Caco-2 (cell line): ENCODE data around the gene OTOS. TPM values are rescaled to one million over a fixed set of nuclear protein-coding genes. Genes with fewer than 3 reads are reported as not detected.

Experiments
- BruUV-seq: library from RNA; stranded (reverse); fragments of 400-500 nt; replicated peaks from 2 replicates; lab custom pipeline; 2021; lab: Mats Ljungman, UMichigan
- CTCF ChIA-PET: fragments of 300-600 bp; sonication (Branson Sonifier 250); formaldehyde crosslinking; loops from one replicate; lab custom pipeline; 2022; ENCODE audit warnings: antibody characterized with exemption; lab: Charles Lee
- POLR2A ChIA-PET: fragments of 300-600 bp; sonication (Branson Sonifier 250); formaldehyde crosslinking; loops from one replicate; lab custom pipeline; 2022; ENCODE audit warnings: antibody characterized with exemption; lab: Charles Lee
- DNase-seq, 2 experiments: peaks; one replicate each; pipeline versions ENCODE4 v3.0.0 to v3.0.0-alpha.2; 2020 to 2022
- H3K27me3 ChIP-seq: replicated peaks from 2 replicates; pipeline ENCODE4 v1.6.0; 2011; ENCODE audit warnings: low read length; ENCODE audit not compliant: control insufficient read depth, insufficient read depth
- H3K36me3 ChIP-seq: 2 replicates; pipeline ENCODE4 v1.5.1; 2011; ENCODE audit warnings: low read length; ENCODE audit not compliant: control insufficient read depth, insufficient read depth
- H3K4me1 ChIP-seq: fragments of 250-450 bp; sonication (Bioruptor Pico); 2 replicates; pipeline ENCODE4 v1.5.1; 2020; ENCODE audit warnings: mild to moderate bottlenecking
- H3K4me3 ChIP-seq: 2 replicates; pipeline ENCODE4 v1.5.1; 2011; ENCODE audit warnings: low read depth, mild to moderate bottlenecking, control low read depth, low read length
- H3K9me3 ChIP-seq: fragments of 250-450 bp; sonication (Bioruptor Pico); 2 replicates; pipeline ENCODE4 v1.5.1; 2020; ENCODE audit warnings: mild to moderate bottlenecking, moderate library complexity
- H3K27ac Mint-ChIP-seq: one replicate; pipeline ENCODE4 v1.8.0; 2022; ENCODE audit warnings: mixed read lengths; ENCODE audit not compliant: unreplicated experiment
- H3K27me3 Mint-ChIP-seq: one replicate; pipeline ENCODE4 v1.8.0; 2022; ENCODE audit warnings: mixed read lengths; ENCODE audit not compliant: insufficient read depth, unreplicated experiment
- H3K36me3 Mint-ChIP-seq: one replicate; pipeline ENCODE4 v1.8.0; 2022; ENCODE audit warnings: mild to moderate bottlenecking, mixed read lengths; ENCODE audit not compliant: insufficient read depth, unreplicated experiment
- H3K4me1 Mint-ChIP-seq: one replicate; pipeline ENCODE4 v1.8.0; 2022; ENCODE audit warnings: low read depth, mixed read lengths; ENCODE audit not compliant: unreplicated experiment
- H3K4me3 Mint-ChIP-seq: one replicate; pipeline ENCODE4 v1.8.0; 2022; ENCODE audit warnings: mild to moderate bottlenecking, moderate library complexity, mixed read lengths; ENCODE audit not compliant: unreplicated experiment
- H3K9me3 Mint-ChIP-seq: one replicate; pipeline ENCODE4 v1.8.0; 2022; ENCODE audit warnings: mixed read lengths; ENCODE audit not compliant: unreplicated experiment
- intact Hi-C: fragments of 100-400 bp; cut with micrococcal nuclease; formaldehyde crosslinking; loops from one replicate; pipeline ENCODE4 v1.10.0; 2022; ENCODE audit not compliant: unreplicated experiment
- total RNA-seq: library from RNA; stranded (reverse); gene quantifications from 2 replicates; pipeline ENCODE4 v1.2.3, GENCODE V29; 2022
- TF ChIP-seq, protein P1 (sequence below), 2 experiments: fragments of 200-600 bp in 1 of 2; IDR thresholded peaks; 1 replicate in 1 of 2; 2 replicates in 1 of 2; pipeline versions ENCODE4 v1.5.1 to v1.8.0; 2011 to 2022; ENCODE audit warnings: antibody characterized with exemption in 1 of 2, control low read depth in 1 of 2, inconsistent platforms in 1 of 2, low read depth in 1 of 2, low read length in 1 of 2, mild to moderate bottlenecking in 1 of 2, moderate library complexity in 1 of 2; ENCODE audit not compliant: insufficient read depth in 1 of 2, severe bottlenecking in 1 of 2, unreplicated experiment in 1 of 2

OTOS gene
- total RNA-seq, 1 experiment from 2014 or later, result not detected

DNA sequence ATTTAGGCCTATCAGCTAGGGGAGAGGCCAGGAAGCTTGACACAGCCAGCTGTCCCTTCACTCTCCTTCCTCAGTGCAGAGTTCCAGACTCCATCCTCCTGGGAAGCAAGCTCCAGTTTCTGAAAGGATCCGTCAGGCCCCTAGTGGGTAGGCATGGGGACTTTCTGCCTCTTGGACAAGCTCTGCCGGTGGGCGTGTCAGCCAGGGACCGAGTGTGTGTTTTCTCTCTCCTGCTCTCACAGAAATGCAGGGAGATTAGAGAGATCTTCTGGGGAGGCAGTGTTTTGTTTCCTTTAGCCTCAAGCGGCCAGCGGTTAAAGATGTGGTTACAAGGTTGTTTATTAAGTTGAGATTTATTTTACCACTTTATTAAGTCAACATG is 29.9 kb upstream of the OTOS start:
- Histone ChIP-seq H3K4me3 (no peak overlapping the region), H3K27me3 (no peaks in the 10 kb centered on the region), H3K36me3 (no peaks in the 10 kb centered on the region), H3K9me3 (no peaks in the 10 kb centered on the region), H3K4me1 (no peaks in the 10 kb centered on the region)
- TF ChIP-seq, protein P1, sequence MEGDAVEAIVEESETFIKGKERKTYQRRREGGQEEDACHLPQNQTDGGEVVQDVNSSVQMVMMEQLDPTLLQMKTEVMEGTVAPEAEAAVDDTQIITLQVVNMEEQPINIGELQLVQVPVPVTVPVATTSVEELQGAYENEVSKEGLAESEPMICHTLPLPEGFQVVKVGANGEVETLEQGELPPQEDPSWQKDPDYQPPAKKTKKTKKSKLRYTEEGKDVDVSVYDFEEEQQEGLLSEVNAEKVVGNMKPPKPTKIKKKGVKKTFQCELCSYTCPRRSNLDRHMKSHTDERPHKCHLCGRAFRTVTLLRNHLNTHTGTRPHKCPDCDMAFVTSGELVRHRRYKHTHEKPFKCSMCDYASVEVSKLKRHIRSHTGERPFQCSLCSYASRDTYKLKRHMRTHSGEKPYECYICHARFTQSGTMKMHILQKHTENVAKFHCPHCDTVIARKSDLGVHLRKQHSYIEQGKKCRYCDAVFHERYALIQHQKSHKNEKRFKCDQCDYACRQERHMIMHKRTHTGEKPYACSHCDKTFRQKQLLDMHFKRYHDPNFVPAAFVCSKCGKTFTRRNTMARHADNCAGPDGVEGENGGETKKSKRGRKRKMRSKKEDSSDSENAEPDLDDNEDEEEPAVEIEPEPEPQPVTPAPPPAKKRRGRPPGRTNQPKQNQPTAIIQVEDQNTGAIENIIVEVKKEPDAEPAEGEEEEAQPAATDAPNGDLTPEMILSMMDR (IDR thresholded peaks at IDR 0.05; ENCODE audit: insufficient read depth in 1 of 2, low read depth in 1 of 2, low read length in 1 of 2, severe bottlenecking in 1 of 2, unreplicated experiment in 1 of 2), result no peak
- peaks cover 19% of the 10 kb centered on the region for H3K27me3 Mint-ChIP-seq
- ChIA-PET CTCF (no interaction called here), POLR2A (no interaction called here)
- intact Hi-C loops, result no loop called here
- no peak overlapping the region for H3K27ac Mint-ChIP-seq
- no TSS peak for BruUV-seq
- no peak for DNase-seq
- H3K36me3 Mint-ChIP-seq, result no peaks in the 10 kb centered on the region
- H3K9me3 Mint-ChIP-seq, result no peaks in the 10 kb centered on the region
- H3K4me3 Mint-ChIP-seq, result no peak overlapping the region
- no peaks in the 10 kb centered on the region for H3K4me1 Mint-ChIP-seq

DNA sequence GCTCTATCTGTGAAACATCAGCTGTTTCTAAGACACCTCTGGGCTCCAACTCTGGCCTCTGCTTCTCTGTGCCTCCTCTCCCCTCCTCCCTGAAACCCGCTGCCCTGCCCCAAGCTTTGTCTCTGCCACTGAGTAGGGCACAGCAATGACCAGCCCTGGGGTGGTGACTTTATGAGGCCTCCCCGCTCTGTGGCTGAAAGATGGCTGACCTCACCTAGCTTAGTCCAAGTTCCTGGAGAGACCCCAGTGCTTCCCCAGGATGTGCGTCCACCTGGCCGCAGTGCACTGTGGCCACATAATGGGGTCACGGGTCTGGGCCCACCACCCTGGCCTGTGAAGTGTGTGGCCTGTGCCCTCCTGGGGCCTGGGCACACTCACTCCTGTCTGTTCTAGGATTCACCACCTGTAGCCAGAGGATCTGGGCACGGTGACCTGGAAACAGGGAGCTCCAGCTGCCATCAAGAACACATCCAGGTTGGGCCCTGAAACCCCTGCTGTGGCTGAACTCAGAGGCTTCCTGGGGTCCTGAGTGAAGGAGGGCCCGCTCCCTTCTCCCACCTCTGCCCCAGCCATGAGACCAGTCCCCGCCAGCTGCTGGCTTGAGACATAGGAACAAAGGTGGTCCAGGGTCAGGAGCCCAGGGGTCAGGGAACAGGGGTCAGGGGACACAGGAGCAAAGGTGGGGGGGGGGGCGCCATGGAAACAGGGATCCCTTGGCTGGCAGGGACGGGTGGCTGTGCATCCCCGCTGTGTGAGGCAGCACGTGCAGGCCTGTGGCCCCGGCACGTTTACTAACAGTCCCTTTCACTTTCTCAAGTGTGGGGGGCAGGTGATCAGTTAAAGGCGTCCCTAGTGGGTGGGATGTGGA is 29.3 kb upstream of the OTOS start:
- intact Hi-C loops, result no loop called here
- Mint-ChIP-seq H3K4me1 (no peaks in the 10 kb centered on the region), H3K27me3 (peaks cover 18% of the 10 kb centered on the region), H3K36me3 (no peaks in the 10 kb centered on the region), H3K9me3 (no peaks in the 10 kb centered on the region), H3K4me3 (no peak overlapping the region), H3K27ac (no peak overlapping the region)
- no TSS peak for BruUV-seq
- ChIA-PET CTCF (no interaction called here), POLR2A (no interaction called here)
- H3K4me3 ChIP-seq, result no peak overlapping the region
- TF ChIP-seq, protein P1 (IDR thresholded peaks at IDR 0.05; ENCODE audit: insufficient read depth in 1 of 2, low read depth in 1 of 2, low read length in 1 of 2, severe bottlenecking in 1 of 2, unreplicated experiment in 1 of 2), result no peak
- no peaks in the 10 kb centered on the region for H3K36me3 ChIP-seq
- no peaks in the 10 kb centered on the region for H3K27me3 ChIP-seq
- DNase-seq, result no peak
- no peaks in the 10 kb centered on the region for H3K9me3 ChIP-seq
- no peaks in the 10 kb centered on the region for H3K4me1 ChIP-seq

DNA sequence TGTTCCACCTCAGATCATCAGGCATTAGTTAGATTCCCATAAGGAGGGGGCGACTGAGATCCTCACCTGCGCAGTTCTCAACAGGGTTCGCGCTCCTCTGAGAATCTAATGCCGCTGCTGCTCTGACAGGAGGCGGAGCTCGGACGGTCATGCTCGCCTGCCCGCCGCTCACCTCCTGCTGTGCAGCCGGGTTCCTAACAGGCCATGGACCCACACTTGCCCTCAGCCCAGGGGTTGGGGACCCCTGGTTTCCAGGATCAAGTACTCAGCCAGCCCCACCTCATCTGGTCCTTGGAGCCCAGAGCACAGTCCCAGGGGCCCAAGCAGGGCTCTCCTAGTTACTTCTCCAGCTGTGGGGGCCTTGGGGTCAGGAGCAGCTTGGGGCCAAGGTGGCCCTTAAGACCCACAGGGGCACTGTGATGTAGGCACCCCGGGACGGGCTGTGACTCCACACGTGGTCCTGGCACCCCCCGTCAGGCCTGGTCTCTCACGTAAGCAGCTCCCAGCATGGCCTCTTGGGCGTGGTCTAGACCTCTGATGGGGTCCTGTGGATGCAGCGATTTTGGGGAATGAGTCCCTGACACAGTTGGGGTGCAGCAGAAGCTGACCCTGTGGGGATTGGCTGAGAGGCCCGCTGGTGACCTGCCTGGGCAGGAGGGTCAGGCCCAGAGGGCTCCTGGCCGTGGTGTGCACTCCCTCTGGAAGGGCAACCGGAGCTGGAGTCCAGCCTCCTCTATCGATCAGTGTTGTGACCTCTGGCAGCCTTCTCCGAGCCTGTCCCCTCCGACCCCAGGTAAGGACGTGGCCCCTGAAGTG is 28.3 kb upstream of the OTOS start:
- DNase-seq, result no peak
- no peaks in the 10 kb centered on the region for H3K36me3 ChIP-seq
- Mint-ChIP-seq H3K9me3 (no peaks in the 10 kb centered on the region), H3K36me3 (no peaks in the 10 kb centered on the region), H3K4me1 (no peaks in the 10 kb centered on the region), H3K4me3 (no peak overlapping the region), H3K27me3 (peaks cover 15% of the 10 kb centered on the region), H3K27ac (no peak overlapping the region)
- POLR2A ChIA-PET, result no interaction called here
- no TSS peak for BruUV-seq
- no peaks in the 10 kb centered on the region for H3K9me3 ChIP-seq
- CTCF ChIA-PET, result no interaction called here
- H3K27me3 ChIP-seq, result no peaks in the 10 kb centered on the region
- no peaks in the 10 kb centered on the region for H3K4me1 ChIP-seq
- TF ChIP-seq, protein P1 (IDR thresholded peaks at IDR 0.05; ENCODE audit: insufficient read depth in 1 of 2, low read depth in 1 of 2, low read length in 1 of 2, severe bottlenecking in 1 of 2, unreplicated experiment in 1 of 2), result no peak
- intact Hi-C loops, result no loop called here
- no peak overlapping the region for H3K4me3 ChIP-seq
